GM10266 (cell line): Measurements from ENCODE around the gene ZFHX3.

Experiments used
- DNase-seq: peaks from one replicate; pipeline ENCODE4 v3.0.0; 2012; ENCODE audit errors: extremely low spot score
- CTCF ChIP-seq: IDR thresholded peaks from 2 replicates; pipeline ENCODE4 v1.5.1; 2012; ENCODE audit warnings: mild to moderate bottlenecking, low read depth; ENCODE audit not compliant: control insufficient read depth, insufficient read depth; ENCODE audit errors: missing control alignments

Gene ZFHX3

GRCh38 chr16:72923757-72924156, 124.2 kb downstream of the ZFHX3 start:
- TF ChIP-seq CTCF: no peak
- DNase-seq: no peak

- TF ChIP-seq CTCF: no peak
- no peak for DNase-seq
These were observed 125.2 kb downstream of the ZFHX3 start for GRCh38 chr16:72922714-72923113.

- no peak for DNase-seq
- TF ChIP-seq CTCF: no peak
These were observed 126.3 kb downstream of the ZFHX3 start for GRCh38 chr16:72921620-72922019.

- DNase-seq: no peak
- no peak for TF ChIP-seq CTCF
These were observed 126.8 kb downstream of the ZFHX3 start for GRCh38 chr16:72921106-72921505.

GRCh38 chr16:72917051-72917450, 130.9 kb downstream of the ZFHX3 start:
- no peak for TF ChIP-seq CTCF
- DNase-seq: no peak

- DNase-seq: no peak
- no peak for TF ChIP-seq CTCF
These were observed 132.6 kb downstream of the ZFHX3 start for GRCh38 chr16:72915331-72915730.

- DNase-seq: no peak
- TF ChIP-seq CTCF: no peak
These were observed 134.4 kb downstream of the ZFHX3 start for GRCh38 chr16:72913551-72913950.

GRCh38 chr16:72911971-72912370, 136.0 kb downstream of the ZFHX3 start:
- DNase-seq: no peak
- no peak for TF ChIP-seq CTCF
